CD4-positive, alpha-beta memory T cell (primary cell): ENCODE measurements around the gene ISX. TPM values are rescaled to one million over a fixed set of nuclear protein-coding genes. Genes with fewer than 3 reads are reported as not detected.

Experiments used
- CTCF ChIA-PET: fragments of 350-600 bp; sonication (Branson Sonifier 250); formaldehyde crosslinking; loops from one replicate; lab custom pipeline; 2021; ENCODE audit warnings: inconsistent platforms; ENCODE audit not compliant: partially characterized antibody; lab: Charles Lee
- POLR2A ChIA-PET: fragments of 350-600 bp; sonication (Branson Sonifier 250); formaldehyde crosslinking; loops from one replicate; lab custom pipeline; 2021; ENCODE audit not compliant: partially characterized antibody; lab: Charles Lee
- DNase-seq, 5 donors: peaks; one replicate each; pipeline versions ENCODE4 v3.0.0 to v3.0.0-alpha.2; 2020 to 2022; ENCODE audit warnings: mixed read lengths in 1 of 5
- H3K27ac ChIP-seq: one replicate; pipeline ENCODE4 v1.7.0; 2013; ENCODE audit warnings: low read depth, low read length
- H3K27me3 ChIP-seq: 2 replicates; pipeline ENCODE4 v1.7.0; 2013; ENCODE audit warnings: mild to moderate bottlenecking, low read length, moderate library complexity; ENCODE audit not compliant: insufficient read depth
- H3K36me3 ChIP-seq: 2 replicates; pipeline ENCODE4 v1.7.0; 2013; ENCODE audit warnings: mild to moderate bottlenecking, low read length, moderate library complexity; ENCODE audit not compliant: insufficient read depth
- H3K4me1 ChIP-seq: 2 replicates; pipeline ENCODE4 v1.7.0; 2013; ENCODE audit warnings: mild to moderate bottlenecking, low read length, moderate library complexity; ENCODE audit not compliant: insufficient read depth
- H3K4me3 ChIP-seq, 2 donors: one replicate each; pipeline ENCODE4 v1.7.0; 2013; ENCODE audit warnings: low read length in 2 of 2, mild to moderate bottlenecking in 1 of 2
- H3K9me3 ChIP-seq, 2 donors: one replicate each; pipeline ENCODE4 v1.7.0; 2013; ENCODE audit warnings: low read length in 2 of 2, control low read depth in 1 of 2; ENCODE audit not compliant: control insufficient read depth in 1 of 2
- H3K27ac Mint-ChIP-seq, 7 donors: one replicate each; pipeline ENCODE4 v1.8.0; 2020 to 2021; ENCODE audit warnings: mixed read lengths in 7 of 7, mild to moderate bottlenecking in 6 of 7, inconsistent platforms in 3 of 7, moderate library complexity in 3 of 7
- H3K27me3 Mint-ChIP-seq, 2 donors: one replicate each; pipeline ENCODE4 v1.8.0; 2020 to 2021; ENCODE audit warnings: mixed read lengths in 2 of 2
- H3K36me3 Mint-ChIP-seq, 2 donors: one replicate each; pipeline ENCODE4 v1.8.0; 2020 to 2021; ENCODE audit warnings: mixed read lengths in 2 of 2, inconsistent platforms in 1 of 2, mild to moderate bottlenecking in 1 of 2
- H3K4me1 Mint-ChIP-seq, 4 donors: one replicate each; pipeline ENCODE4 v1.8.0; 2020 to 2021; ENCODE audit warnings: mixed read lengths in 4 of 4, mild to moderate bottlenecking in 1 of 4
- H3K4me3 Mint-ChIP-seq, 8 donors: one replicate each; pipeline ENCODE4 v1.8.0; 2020 to 2021; ENCODE audit warnings: mixed read lengths in 8 of 8, mild to moderate bottlenecking in 7 of 8, moderate library complexity in 6 of 8, inconsistent platforms in 3 of 8
- H3K9me3 Mint-ChIP-seq, 8 donors: one replicate each; pipeline ENCODE4 v1.8.0; 2020 to 2021; ENCODE audit warnings: mixed read lengths in 8 of 8, mild to moderate bottlenecking in 5 of 8, inconsistent platforms in 3 of 8, moderate library complexity in 1 of 8
- intact Hi-C: fragments of 100-400 bp; cut with micrococcal nuclease; formaldehyde crosslinking; loops from one replicate; pipeline ENCODE4 v1.15.1; 2023
- polyA plus RNA-seq, 2 donors: library from polyadenylated mRNA; unstranded; fragments of 300-500 nt; fragmentation: Illumina TruSeq; gene quantifications; one replicate each; pipeline ENCODE4 v1.2.3, GENCODE V29; 2021
- total RNA-seq, 2 experiments: library from RNA; stranded (reverse); gene quantifications; one replicate each; pipeline ENCODE4 v1.2.3, GENCODE V29; 2021

ISX gene
- total and polyA plus RNA-seq, 4 experiments from 2014 or later, result not detected

GRCh38 chr22:35133702-35134380 lies 67.9 kb downstream of the ISX start:
- H3K27me3 Mint-ChIP-seq, result peaks cover 16 to 39% of the 10 kb centered on the region in 2 donors
- H3K27ac Mint-ChIP-seq, result no peak overlapping the region
- Histone ChIP-seq H3K27ac (no peak overlapping the region), H3K36me3 (no peaks in the 10 kb centered on the region), H3K9me3 (no peaks in the 10 kb centered on the region), H3K4me3 (no peak overlapping the region), H3K4me1 (no peaks in the 10 kb centered on the region), H3K27me3 (peaks cover 4% of the 10 kb centered on the region)
- peaks cover 0 to 4% (median 1%) of the 10 kb centered on the region in 4 donors for H3K4me1 Mint-ChIP-seq
- H3K4me3 Mint-ChIP-seq, result no peak overlapping the region
- DNase-seq, result no peak
- CTCF ChIA-PET, result interaction anchor here (0.9 kb wide), 1 partner anchor 17 kb away, joined by 4 read pairs; no protein-coding TSS in a partner anchor
- H3K9me3 Mint-ChIP-seq, result peaks cover 0 to 1% (median 0%) of the 10 kb centered on the region in 8 donors
- H3K36me3 Mint-ChIP-seq, result no peaks in the 10 kb centered on the region
- POLR2A ChIA-PET, result interaction anchor here (0.6 kb wide), 1 partner anchor 80 kb away, joined by 3 read pairs; no protein-coding TSS in a partner anchor
- intact Hi-C loops, result no loop called here

GRCh38 chr22:35134637-35135036 lies 68.7 kb downstream of the ISX start:
- peaks cover 16 to 39% of the 10 kb centered on the region in 2 donors for H3K27me3 Mint-ChIP-seq
- no peaks in the 10 kb centered on the region for H3K36me3 Mint-ChIP-seq
- Histone ChIP-seq H3K4me3 (no peak overlapping the region), H3K27me3 (peaks cover 4% of the 10 kb centered on the region), H3K36me3 (no peaks in the 10 kb centered on the region), H3K4me1 (no peaks in the 10 kb centered on the region), H3K27ac (no peak overlapping the region), H3K9me3 (no peaks in the 10 kb centered on the region)
- no peak for DNase-seq
- peaks cover 0 to 1% (median 0%) of the 10 kb centered on the region in 8 donors for H3K9me3 Mint-ChIP-seq
- ChIA-PET CTCF (interaction anchor here (0.9 kb wide), 1 partner anchor 16 kb away, joined by 4 read pairs; no protein-coding TSS in a partner anchor), POLR2A (interaction anchor here (0.6 kb wide), 1 partner anchor 80 kb away, joined by 3 read pairs; no protein-coding TSS in a partner anchor)
- no peak overlapping the region for H3K4me3 Mint-ChIP-seq
- no peak overlapping the region for H3K27ac Mint-ChIP-seq
- intact Hi-C loops, result no loop called here
- peaks cover 0 to 4% (median 1%) of the 10 kb centered on the region in 4 donors for H3K4me1 Mint-ChIP-seq

- ChIA-PET CTCF (no interaction called here), POLR2A (no interaction called here)
- Histone ChIP-seq H3K36me3 (no peaks in the 10 kb centered on the region), H3K4me1 (no peaks in the 10 kb centered on the region), H3K4me3 (no peak overlapping the region), H3K9me3 (no peaks in the 10 kb centered on the region), H3K27ac (no peak overlapping the region), H3K27me3 (peaks cover 4% of the 10 kb centered on the region)
- Mint-ChIP-seq H3K9me3 (peaks cover 0 to 1% (median 0%) of the 10 kb centered on the region in 8 donors), H3K36me3 (no peaks in the 10 kb centered on the region), H3K27ac (no peak overlapping the region), H3K4me3 (no peak overlapping the region), H3K4me1 (peaks cover 0 to 4% (median 1%) of the 10 kb centered on the region in 4 donors), H3K27me3 (peaks cover 15 to 39% of the 10 kb centered on the region in 2 donors)
- intact Hi-C loops, result no loop called here
- DNase-seq, result no peak
Measured at GRCh38 chr22:35135165-35135564, 69.2 kb downstream of the ISX start.

Other genes starting within 250 kb of the ISX start
- gene HMGXB4, start 191.3 kb downstream of the ISX start, total RNA-seq, result 10 to 100 TPM; 22.1 to 25.3 TPM
- 10 to 100 TPM in 1 of 2 donors, 1 to 10 TPM in 1; 8.7 to 13.0 TPM for gene HMGXB4, start 191.3 kb downstream of the ISX start, polyA plus RNA-seq
- 10 to 100 TPM; 76.1 to 82.2 TPM for gene TOM1, start 233.7 kb downstream of the ISX start, total RNA-seq
- gene TOM1, start 233.7 kb downstream of the ISX start, polyA plus RNA-seq, result 10 to 100 TPM; 55.7 to 56.0 TPM